ENCODE results near the gene CDC34.

CDC34 gene

GRCh38 chr19:533364-534058, 2.0 kb downstream of the CDC34 start:
- no peak for TF ChIP-seq CTCF (IDR thresholded peaks at IDR 0.05; ENCODE audit: insufficient read depth, low read depth, low read length, missing control alignments)
- H3K4me3 ChIP-seq (ENCODE audit: low read depth, low read length): peak overlapping the region; percentile 68
- DNase-seq (ENCODE audit: low read depth): no peak

- peak; percentile 2 for TF ChIP-seq CTCF (IDR thresholded peaks at IDR 0.05; ENCODE audit: insufficient read depth, low read depth, low read length, missing control alignments)
- DNase-seq (ENCODE audit: low read depth): no peak
- no peak overlapping the region for H3K4me3 ChIP-seq (ENCODE audit: low read depth, low read length)
Measured at GRCh38 chr19:534088-534487, 2.5 kb downstream of the CDC34 start.

GRCh38 chr19:535017-535835, 3.7 kb downstream of the CDC34 start:
- H3K4me3 ChIP-seq (ENCODE audit: low read depth, low read length): no peak overlapping the region
- DNase-seq (ENCODE audit: low read depth): no peak
- no peak for TF ChIP-seq CTCF (IDR thresholded peaks at IDR 0.05; ENCODE audit: insufficient read depth, low read depth, low read length, missing control alignments)

- H3K4me3 ChIP-seq (ENCODE audit: low read depth, low read length): no peak overlapping the region
- no peak for DNase-seq (ENCODE audit: low read depth)
- no peak for TF ChIP-seq CTCF (IDR thresholded peaks at IDR 0.05; ENCODE audit: insufficient read depth, low read depth, low read length, missing control alignments)
Measured at GRCh38 chr19:536031-536880, 4.7 kb downstream of the CDC34 start.

GRCh38 chr19:536881-537404, 5.4 kb downstream of the CDC34 start:
- H3K4me3 ChIP-seq (ENCODE audit: low read depth, low read length): no peak overlapping the region
- TF ChIP-seq CTCF (IDR thresholded peaks at IDR 0.05; ENCODE audit: insufficient read depth, low read depth, low read length, missing control alignments): no peak
- no peak for DNase-seq (ENCODE audit: low read depth)

- no peak for DNase-seq (ENCODE audit: low read depth)
- H3K4me3 ChIP-seq (ENCODE audit: low read depth, low read length): no peak overlapping the region
- no peak for TF ChIP-seq CTCF (IDR thresholded peaks at IDR 0.05; ENCODE audit: insufficient read depth, low read depth, low read length, missing control alignments)
Measured at GRCh38 chr19:538641-539428, 7.3 kb downstream of the CDC34 start.
